H1 (cell line): ENCODE data around the gene APC2. TPM values are rescaled to one million over a fixed set of nuclear protein-coding genes. Genes with fewer than 3 reads are reported as not detected.
A peak's percentile ranks its signal among the peaks of the same experiment; 100 is the strongest.

Source experiments
- BCL11A ChIP-seq, 2 experiments: IDR thresholded peaks; one replicate each; pipeline ENCODE4 v1.6.1; 2011; ENCODE audit warnings: low read depth in 2 of 2, low read length in 2 of 2, mild to moderate bottlenecking in 2 of 2
- CBX8 ChIP-seq: fragments of 300-800, 300-1000 bp; sonication (generic); IDR thresholded peaks from 2 replicates; pipeline ENCODE4 v1.7.1; 2016; ENCODE audit warnings: low read depth, low read length, borderline replicate concordance
- HDAC2 ChIP-seq, 2 experiments: fragments of 300-600 bp in 1 of 2; sonication (generic) in 1 of 2; IDR thresholded peaks; 2 replicates each; pipeline ENCODE4 v1.6.1; 2011 to 2012; ENCODE audit warnings: low read depth in 2 of 2, low read length in 2 of 2, mild to moderate bottlenecking in 2 of 2, moderate library complexity in 2 of 2, borderline replicate concordance in 1 of 2, inconsistent platforms in 1 of 2
- HDAC6 ChIP-seq: IDR thresholded peaks from one replicate; pipeline ENCODE4 v1.7.1; 2012; ENCODE audit warnings: low read depth, mild to moderate bottlenecking, inconsistent platforms, low read length, moderate library complexity
- NANOG ChIP-seq: IDR thresholded peaks from 2 replicates; pipeline ENCODE4 v1.6.1; 2011; ENCODE audit warnings: low read length, low read depth, mild to moderate bottlenecking, inconsistent platforms; ENCODE audit not compliant: insufficient read depth, poor library complexity, severe bottlenecking
- NRF1 ChIP-seq: IDR thresholded peaks from 2 replicates; pipeline ENCODE4 v1.6.1; 2011; ENCODE audit warnings: mild to moderate bottlenecking, low read depth, low read length, improper control_type of control experiment
- SP4 ChIP-seq: IDR thresholded peaks from 2 replicates; pipeline ENCODE4 v1.6.1; 2012; ENCODE audit warnings: low read length, inconsistent platforms
- polyA plus RNA-seq, 7 experiments: library from polyadenylated mRNA; depleted of rRNA in 3 of 7; stranded (reverse) in 5 of 7; unstranded in 2 of 7; fragments of >200 nt in 5 of 7; fragments of 200-250 nt in 2 of 7; gene quantifications; 1 replicate in 5 of 7; 2 replicates in 1 of 7; 4 replicates in 1 of 7; pipeline versions ENCODE4 v1.2.1 to v1.2.3, GENCODE V29; 2011 to 2013; ENCODE audit warnings: missing spikeins in 2 of 7, mixed read lengths in 2 of 7
- total RNA-seq: library from RNA; stranded (reverse); fragmentation: NEBNext Ultra II Directional; extraction: Animal tissue kit (Norgen Biotek cat#: 25700); gene quantifications from 2 replicates; pipeline ENCODE4 v1.2.1, GENCODE V29; 2021
- TF ChIP-seq, protein P1 (sequence below): IDR thresholded peaks from 2 replicates; pipeline ENCODE4 v1.6.1; 2011; ENCODE audit warnings: low read length, improper control_type of control experiment

APC2 gene
- total and polyA plus RNA-seq, 2 of the 8 experiments (the other 6 are each of a cell fraction or from before 2014, with no cell fraction given), result 1.3 to 4.1 TPM

DNA sequence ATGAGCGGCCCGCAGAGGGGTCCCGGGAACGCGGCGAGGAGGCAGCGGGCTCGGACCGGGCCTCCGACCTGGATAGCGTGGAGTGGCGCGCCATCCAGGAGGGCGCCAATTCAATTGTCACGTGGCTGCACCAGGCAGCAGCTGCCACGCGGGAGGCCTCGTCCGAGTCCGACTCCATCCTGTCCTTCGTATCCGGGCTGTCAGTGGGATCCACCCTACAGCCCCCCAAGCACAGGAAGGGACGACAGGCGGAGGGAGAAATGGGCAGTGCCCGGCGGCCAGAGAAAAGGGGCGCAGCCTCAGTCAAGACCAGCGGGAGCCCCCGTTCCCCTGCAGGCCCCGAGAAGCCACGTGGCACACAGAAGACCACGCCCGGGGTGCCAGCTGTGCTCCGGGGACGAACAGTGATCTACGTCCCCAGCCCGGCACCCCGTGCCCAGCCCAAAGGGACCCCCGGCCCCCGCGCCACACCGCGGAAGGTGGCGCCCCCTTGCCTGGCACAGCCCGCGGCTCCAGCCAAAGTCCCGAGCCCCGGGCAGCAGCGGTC, 18.4 kb downstream of the APC2 start (continued):
- TF ChIP-seq HDAC2 (IDR thresholded peaks at IDR 0.05; ENCODE audit: borderline replicate concordance in 1 of 2, low read depth in 2 of 2, low read length in 2 of 2), result no peak
- TF ChIP-seq BCL11A (IDR thresholded peaks at IDR 0.05; ENCODE audit: low read depth in 2 of 2, low read length in 2 of 2), result no peak
- TF ChIP-seq HDAC6, result no peak
- no peak for TF ChIP-seq CBX8
- TF ChIP-seq NANOG, result no peak
- TF ChIP-seq, protein P1, sequence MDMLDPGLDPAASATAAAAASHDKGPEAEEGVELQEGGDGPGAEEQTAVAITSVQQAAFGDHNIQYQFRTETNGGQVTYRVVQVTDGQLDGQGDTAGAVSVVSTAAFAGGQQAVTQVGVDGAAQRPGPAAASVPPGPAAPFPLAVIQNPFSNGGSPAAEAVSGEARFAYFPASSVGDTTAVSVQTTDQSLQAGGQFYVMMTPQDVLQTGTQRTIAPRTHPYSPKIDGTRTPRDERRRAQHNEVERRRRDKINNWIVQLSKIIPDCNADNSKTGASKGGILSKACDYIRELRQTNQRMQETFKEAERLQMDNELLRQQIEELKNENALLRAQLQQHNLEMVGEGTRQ, result peak; percentile 37; the same call in 1 of the 2 replicates
- TF ChIP-seq SP4, result no peak
- no peak for TF ChIP-seq NRF1
- TF ChIP-seq, all 59 proteins: peak for 7
